Muscle layer of colon (tissue), 2 donors: ENCODE measurements around the gene PRKCD.

ENCODE experiments used
- H3K27ac ChIP-seq: one replicate; pipeline ENCODE4 v1.7.0; 2013; ENCODE audit warnings: low read depth, mild to moderate bottlenecking, low read length, moderate library complexity
- H3K27me3 ChIP-seq, 2 donors: one replicate each; pipeline ENCODE4 v1.7.0; 2013; ENCODE audit warnings: low read length in 2 of 2, mild to moderate bottlenecking in 2 of 2; ENCODE audit not compliant: insufficient read depth in 2 of 2, control insufficient read depth in 1 of 2
- H3K36me3 ChIP-seq: one replicate; pipeline ENCODE4 v1.7.0; 2013; ENCODE audit warnings: mild to moderate bottlenecking, low read length; ENCODE audit not compliant: insufficient read depth
- H3K4me1 ChIP-seq: one replicate; pipeline ENCODE4 v1.7.0; 2013; ENCODE audit warnings: mild to moderate bottlenecking, low read length; ENCODE audit not compliant: insufficient read depth
- H3K4me3 ChIP-seq, 2 donors: one replicate each; pipeline ENCODE4 v1.7.0; 2013; ENCODE audit warnings: low read length in 2 of 2, low read depth in 1 of 2, mild to moderate bottlenecking in 1 of 2, moderate library complexity in 1 of 2
- H3K9ac ChIP-seq: one replicate; pipeline ENCODE4 v1.7.0; 2013; ENCODE audit warnings: low read length
- H3K9me3 ChIP-seq: one replicate; pipeline ENCODE4 v1.7.0; 2013; ENCODE audit warnings: mild to moderate bottlenecking, low read length
- donor health status: abdominal sarcoma.
- donor health status: Adenocarcinoma of cecum.

The PRKCD gene

DNA sequence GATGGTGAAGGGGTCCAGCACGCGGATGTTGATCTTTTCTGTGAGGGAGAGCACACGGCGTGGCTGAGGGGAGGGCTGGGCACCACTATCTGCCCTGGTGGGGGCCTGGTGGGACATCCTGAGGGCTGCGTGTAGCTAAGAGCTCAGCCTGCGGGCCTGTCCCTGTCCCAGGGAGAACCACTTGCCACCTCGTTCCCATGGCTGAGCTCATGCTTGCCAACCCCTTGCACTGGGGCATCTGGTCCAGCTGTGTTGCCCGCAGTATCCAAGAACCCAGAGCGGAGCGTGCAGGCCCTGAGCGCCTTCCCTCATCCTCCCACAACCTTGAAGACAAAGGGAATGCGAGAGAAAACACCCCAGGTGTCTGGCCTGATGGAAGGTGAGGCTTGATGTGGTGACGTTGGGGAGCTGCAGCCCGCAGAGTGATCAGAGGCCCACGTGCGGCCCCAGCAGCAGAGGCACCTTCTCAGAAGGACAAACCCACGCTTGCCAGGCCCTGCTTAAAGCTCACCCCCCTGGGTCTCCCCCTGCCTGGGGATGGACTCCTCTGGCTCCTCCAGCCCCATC is 65.9 kb downstream of the PRKCD start:
- Histone ChIP-seq H3K27me3 (no peaks in the 10 kb centered on the region), H3K27ac (no peak overlapping the region), H3K9ac (no peak overlapping the region), H3K4me1 (no peaks in the 10 kb centered on the region), H3K36me3 (peaks cover 82% of the 10 kb centered on the region), H3K4me3 (no peak overlapping the region), H3K9me3 (no peaks in the 10 kb centered on the region)

DNA sequence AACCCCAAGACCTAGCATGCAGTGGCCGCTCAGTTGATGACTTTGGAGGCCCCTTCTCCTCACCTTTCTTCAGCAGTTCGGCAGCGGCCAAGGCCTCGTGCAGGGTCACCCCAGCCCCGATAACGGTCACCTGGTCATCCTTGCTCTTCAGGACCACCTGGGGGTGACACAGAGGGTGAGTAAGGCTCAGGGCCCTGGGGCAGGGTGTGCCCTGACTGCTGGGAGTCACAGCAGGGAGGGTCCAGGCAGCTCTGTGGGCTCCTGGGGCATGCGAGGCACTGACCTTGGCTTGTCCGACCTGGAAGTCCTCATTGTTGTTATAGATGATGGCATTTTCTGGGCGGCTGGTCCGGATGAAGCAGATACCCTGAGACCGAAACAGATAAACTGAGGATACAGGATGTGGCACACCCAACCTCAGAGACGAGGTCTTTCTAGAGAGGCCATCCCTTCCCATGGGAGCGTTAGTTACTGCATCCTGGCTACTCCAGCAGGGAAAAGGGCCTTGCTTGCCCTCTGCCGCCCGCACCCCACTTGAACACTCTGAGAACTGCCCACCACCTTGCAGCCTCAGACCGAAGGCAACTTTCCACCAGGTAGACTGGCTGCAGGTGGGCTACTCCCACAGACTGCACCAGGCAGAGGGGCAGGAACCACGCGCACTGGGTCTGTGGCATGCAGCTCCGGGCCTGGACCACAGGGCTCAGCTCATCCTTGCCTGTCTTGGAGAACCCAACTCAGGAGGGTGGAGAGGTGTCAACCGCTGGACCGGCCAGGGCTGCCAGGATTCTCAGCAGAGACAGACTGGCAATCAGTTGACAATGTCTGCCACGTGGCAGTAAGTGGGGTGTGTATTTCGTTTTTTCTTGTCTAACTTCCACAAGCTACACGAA is 67.2 kb downstream of the PRKCD start:
- H3K4me1 ChIP-seq = no peaks in the 10 kb centered on the region
- no peak overlapping the region for H3K4me3 ChIP-seq
- no peak overlapping the region for H3K27ac ChIP-seq

DNA sequence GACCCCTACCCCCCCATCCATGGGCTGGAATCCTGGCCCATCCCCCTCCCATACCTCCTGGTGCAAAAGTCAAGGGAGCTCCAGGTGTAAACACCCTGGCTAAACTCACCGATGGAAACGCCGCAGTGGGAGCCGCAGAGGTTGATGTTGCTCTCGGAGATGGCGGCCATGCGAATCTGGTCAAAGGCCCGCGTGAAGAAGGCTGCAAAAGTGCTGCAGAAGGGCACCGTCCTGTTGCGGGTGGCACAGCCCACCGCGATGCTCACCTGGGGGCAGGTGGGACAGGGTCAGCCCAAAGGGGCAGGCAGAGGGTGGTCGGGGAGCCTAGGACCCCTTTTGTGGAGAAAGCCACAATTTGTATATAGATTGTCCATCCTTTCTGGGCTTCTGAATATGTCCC is 68.2 kb downstream of the PRKCD start:
- no peaks in the 10 kb centered on the region for H3K27me3 ChIP-seq
- H3K4me3 ChIP-seq = no peak overlapping the region
- no peaks in the 10 kb centered on the region for H3K4me1 ChIP-seq
- no peaks in the 10 kb centered on the region for H3K9me3 ChIP-seq
- H3K36me3 ChIP-seq = peaks cover 99% of the 10 kb centered on the region
- no peak overlapping the region for H3K27ac ChIP-seq
- no peak overlapping the region for H3K9ac ChIP-seq

More for the DNA sequence above, 67.2 kb downstream of the PRKCD start:
- no peaks in the 10 kb centered on the region for H3K9me3 ChIP-seq
- H3K36me3 ChIP-seq = peaks cover 95% of the 10 kb centered on the region
- no peak overlapping the region for H3K9ac ChIP-seq
- no peaks in the 10 kb centered on the region for H3K27me3 ChIP-seq

- H3K27ac ChIP-seq = no peak overlapping the region
- no peaks in the 10 kb centered on the region for H3K27me3 ChIP-seq
- H3K4me3 ChIP-seq = no peak overlapping the region
- no peak overlapping the region for H3K9ac ChIP-seq
- H3K4me1 ChIP-seq = no peaks in the 10 kb centered on the region
- H3K36me3 ChIP-seq = peaks cover 99% of the 10 kb centered on the region
- no peaks in the 10 kb centered on the region for H3K9me3 ChIP-seq
These were observed 68.6 kb downstream of the PRKCD start for GRCh38 chr3:53229606-53230005.

- H3K9ac ChIP-seq = no peak overlapping the region
- no peaks in the 10 kb centered on the region for H3K4me1 ChIP-seq
- no peaks in the 10 kb centered on the region for H3K27me3 ChIP-seq
- no peak overlapping the region for H3K27ac ChIP-seq
- no peaks in the 10 kb centered on the region for H3K9me3 ChIP-seq
- H3K4me3 ChIP-seq = no peak overlapping the region
- peaks cover 97% of the 10 kb centered on the region for H3K36me3 ChIP-seq
These were observed 69.1 kb downstream of the PRKCD start for GRCh38 chr3:53230041-53230621.

DNA sequence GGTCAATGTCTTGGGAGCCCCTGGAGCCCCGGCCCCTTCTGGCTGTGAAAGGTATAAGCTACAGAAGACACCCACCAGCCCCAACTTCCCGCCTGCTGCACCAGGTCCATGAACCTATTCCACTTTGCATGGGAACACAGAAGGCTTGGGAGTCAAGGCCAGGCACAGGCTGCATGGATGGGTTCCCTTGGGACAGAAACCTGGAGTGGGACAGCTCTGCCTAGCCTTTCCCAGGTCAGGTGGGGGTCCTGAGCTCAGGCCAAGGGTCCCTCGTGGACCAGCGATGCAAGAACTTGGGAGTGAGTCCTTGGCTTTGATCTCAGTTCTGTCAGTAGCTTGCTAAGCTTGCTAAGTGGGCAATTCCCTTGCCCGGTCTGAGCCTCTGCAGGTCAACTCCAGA is 69.8 kb downstream of the PRKCD start:
- Histone ChIP-seq H3K4me3 (no peak overlapping the region), H3K27ac (no peak overlapping the region), H3K4me1 (peaks cover 4% of the 10 kb centered on the region), H3K36me3 (peaks cover 91% of the 10 kb centered on the region), H3K9me3 (no peaks in the 10 kb centered on the region), H3K9ac (no peak overlapping the region), H3K27me3 (no peaks in the 10 kb centered on the region)

DNA sequence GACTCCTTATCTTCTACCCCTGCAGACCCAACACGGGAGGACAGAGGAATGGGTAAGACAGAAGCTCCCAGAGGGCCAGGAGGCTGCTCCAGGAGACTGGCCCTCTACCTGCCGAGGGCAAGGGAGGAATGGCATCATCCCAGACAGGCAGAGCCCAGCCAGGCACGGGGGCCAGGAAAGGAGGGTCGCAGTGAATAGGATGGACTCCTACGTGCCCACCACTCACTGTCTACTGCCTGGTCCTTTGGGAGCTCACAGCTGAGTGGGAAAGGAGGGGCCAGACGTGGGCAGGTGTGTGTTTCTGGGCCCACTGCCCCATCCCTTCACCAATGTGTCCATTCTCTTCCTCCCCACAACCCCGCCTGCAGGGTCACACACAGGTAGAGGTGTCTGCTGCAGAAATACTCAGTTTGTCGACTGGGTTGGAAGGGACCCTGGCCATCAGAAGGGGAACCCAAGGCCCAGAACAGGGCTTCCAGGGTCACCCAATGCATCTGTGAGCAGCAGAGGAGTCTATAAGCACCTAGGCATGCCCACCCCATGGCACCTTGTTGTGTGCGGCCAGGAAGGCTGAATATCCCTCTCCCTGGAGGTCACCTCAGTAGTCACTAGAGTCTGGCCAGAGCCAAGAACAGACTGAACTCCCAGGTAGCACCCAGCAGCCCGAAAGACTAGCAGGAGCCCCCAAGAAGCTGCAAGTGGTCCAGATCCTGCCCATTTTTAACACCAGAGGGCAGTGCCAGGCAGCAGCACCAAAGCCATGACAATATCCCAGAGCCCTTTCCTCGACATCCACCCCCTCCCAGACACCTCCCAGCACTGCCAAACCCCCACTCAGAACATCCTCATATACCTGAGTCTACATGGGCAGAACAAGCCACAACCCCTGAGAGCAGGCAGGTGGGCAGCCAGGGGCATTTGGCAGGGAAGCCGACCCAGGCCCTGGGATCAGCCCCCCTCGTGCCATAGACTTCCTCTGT is 70.8 kb downstream of the PRKCD start:
- peaks cover 14% of the 10 kb centered on the region for H3K4me1 ChIP-seq
- no peaks in the 10 kb centered on the region for H3K9me3 ChIP-seq
- H3K9ac ChIP-seq = no peak overlapping the region
- H3K36me3 ChIP-seq = peaks cover 81% of the 10 kb centered on the region
- H3K4me3 ChIP-seq = no peak overlapping the region
- H3K27me3 ChIP-seq = no peaks in the 10 kb centered on the region
- H3K27ac ChIP-seq = no peak overlapping the region

GRCh38 chr3:53232641-53233377 is 71.8 kb downstream of the PRKCD start:
- Histone ChIP-seq H3K36me3 (peaks cover 71% of the 10 kb centered on the region), H3K9ac (no peak overlapping the region), H3K9me3 (no peaks in the 10 kb centered on the region), H3K27ac (no peak overlapping the region), H3K4me1 (peaks cover 15% of the 10 kb centered on the region), H3K4me3 (no peak overlapping the region), H3K27me3 (no peaks in the 10 kb centered on the region)

DNA sequence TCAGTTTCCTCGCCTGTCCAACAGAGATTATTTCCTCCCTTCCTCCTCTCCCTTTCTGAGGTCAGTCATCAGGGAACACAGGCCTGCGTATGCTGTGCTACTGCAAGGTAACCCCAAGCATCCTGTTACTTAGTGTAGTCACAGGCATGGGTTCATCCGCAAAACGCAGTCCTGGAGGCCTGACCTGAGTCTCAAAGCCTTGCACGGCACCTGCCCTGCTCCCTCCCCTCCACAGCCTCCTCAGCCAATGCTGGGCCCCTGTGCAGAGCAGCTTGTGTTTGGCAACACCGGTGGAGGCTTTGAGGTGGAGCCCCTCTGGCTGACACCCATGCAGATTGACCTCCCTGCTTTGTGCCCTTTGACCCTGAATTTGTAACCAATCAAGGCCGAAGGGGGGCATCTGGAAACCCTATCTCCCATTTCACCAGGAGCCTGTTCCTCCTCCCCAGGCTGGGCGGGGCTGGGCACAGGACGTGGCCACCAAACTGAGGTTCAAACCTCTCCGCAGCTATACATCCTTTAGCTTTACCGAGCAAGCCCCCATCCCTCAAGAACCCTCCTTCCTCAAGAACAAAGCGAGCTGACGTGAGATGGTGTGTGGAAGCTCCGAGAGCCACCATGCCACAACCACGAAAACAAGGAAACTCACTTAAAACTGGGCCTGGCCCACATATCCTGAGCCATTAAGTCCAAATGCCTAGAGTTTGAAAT is 73.3 kb downstream of the PRKCD start:
- peaks cover 69% of the 10 kb centered on the region for H3K36me3 ChIP-seq
- H3K27me3 ChIP-seq = no peaks in the 10 kb centered on the region
- H3K4me3 ChIP-seq = no peak overlapping the region
- peaks cover 23% of the 10 kb centered on the region for H3K4me1 ChIP-seq
- no peak overlapping the region for H3K9ac ChIP-seq
- no peak overlapping the region for H3K27ac ChIP-seq
- no peaks in the 10 kb centered on the region for H3K9me3 ChIP-seq

DNA sequence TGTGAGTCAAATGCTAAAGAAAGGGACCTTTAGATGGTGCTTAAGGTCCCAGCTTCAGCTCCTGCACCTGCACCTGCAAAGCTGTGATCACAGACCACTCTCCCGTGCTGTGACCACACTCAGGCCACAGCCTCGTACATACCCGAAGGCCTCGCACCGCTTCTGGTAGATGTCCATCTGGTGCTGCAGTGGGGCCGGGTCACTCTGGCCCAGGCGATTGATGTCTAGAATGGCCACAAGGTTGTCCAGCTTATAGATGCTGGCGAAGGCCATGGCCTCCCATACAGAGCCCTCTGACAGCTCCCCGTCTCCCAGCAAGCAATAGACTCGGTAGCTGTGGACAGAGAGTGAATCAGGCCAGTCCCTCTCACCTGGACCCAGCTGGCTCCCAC is 73.8 kb downstream of the PRKCD start:
- no peak overlapping the region for H3K27ac ChIP-seq
- peaks cover 23% of the 10 kb centered on the region for H3K4me1 ChIP-seq
- peaks cover 69% of the 10 kb centered on the region for H3K36me3 ChIP-seq
- no peaks in the 10 kb centered on the region for H3K27me3 ChIP-seq
- no peaks in the 10 kb centered on the region for H3K9me3 ChIP-seq
- H3K4me3 ChIP-seq = no peak overlapping the region
- H3K9ac ChIP-seq = no peak overlapping the region
